ENCODE data around the gene HDGF.
A peak's percentile ranks its signal among the peaks of the same experiment; 100 is the strongest.

HDGF gene

GRCh38 chr1:156693848-156694689, 57.4 kb downstream of the HDGF start:
- DNase-seq = peak in 1 of 2 donors; percentile 39

DNA sequence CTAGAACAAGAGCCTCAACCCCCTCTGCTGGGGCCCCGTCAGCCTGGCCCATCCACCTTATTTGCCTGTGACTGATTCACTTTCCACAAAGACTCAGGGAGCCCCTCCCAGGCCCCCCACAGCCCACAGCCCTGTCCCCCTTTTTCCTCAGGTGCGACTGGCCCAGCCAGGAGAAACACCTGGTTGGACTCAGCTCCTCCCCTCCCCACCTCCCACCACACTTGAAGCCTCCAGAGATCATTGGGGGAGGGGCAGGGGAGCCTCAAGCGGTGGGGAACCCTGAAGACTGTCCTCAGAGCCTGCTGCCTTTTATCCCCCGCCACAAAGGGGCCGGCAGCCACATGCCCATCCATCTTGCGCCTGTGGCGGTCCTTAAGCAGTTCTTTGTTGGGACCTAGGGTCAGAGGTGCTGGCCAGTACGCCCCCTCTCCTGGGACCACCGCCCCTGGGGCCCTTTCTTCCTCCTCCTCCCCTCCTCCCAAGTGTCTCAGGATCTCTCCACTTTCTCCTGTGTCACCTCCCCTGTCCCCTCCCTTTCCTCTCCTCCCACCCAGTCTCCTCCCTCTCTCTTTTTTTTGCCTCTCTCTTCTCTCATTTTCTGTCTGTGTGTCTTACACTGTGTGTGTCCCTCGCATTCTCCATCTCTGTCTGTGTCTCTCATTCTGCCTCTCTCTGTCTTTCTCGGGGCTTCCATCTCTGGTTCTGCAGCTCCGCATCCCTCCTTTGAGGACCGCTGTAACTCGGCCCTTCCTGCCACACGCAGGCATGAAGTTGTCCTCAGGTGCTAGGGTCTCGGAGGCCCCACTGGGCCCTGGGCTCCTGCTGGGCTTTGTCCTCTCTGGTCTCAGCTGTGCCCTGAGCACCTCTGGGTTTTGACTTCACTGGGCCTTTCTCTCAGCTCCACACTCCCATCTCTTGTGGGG, 58.3 kb downstream of the HDGF start:
- no peak for DNase-seq

- no peak for DNase-seq
Measured at GRCh38 chr1:156692441-156692924, 59.0 kb downstream of the HDGF start.
